Fibroblast of skin of right biceps (primary cell): Measurements from ENCODE around the gene ZNF827.
A peak's percentile ranks its signal among the peaks of the same experiment; 100 is the strongest.

ENCODE experiments used
- DNase-seq: peaks from one replicate; pipeline ENCODE4 v3.0.0-alpha.2; 2013

The ZNF827 gene

DNA sequence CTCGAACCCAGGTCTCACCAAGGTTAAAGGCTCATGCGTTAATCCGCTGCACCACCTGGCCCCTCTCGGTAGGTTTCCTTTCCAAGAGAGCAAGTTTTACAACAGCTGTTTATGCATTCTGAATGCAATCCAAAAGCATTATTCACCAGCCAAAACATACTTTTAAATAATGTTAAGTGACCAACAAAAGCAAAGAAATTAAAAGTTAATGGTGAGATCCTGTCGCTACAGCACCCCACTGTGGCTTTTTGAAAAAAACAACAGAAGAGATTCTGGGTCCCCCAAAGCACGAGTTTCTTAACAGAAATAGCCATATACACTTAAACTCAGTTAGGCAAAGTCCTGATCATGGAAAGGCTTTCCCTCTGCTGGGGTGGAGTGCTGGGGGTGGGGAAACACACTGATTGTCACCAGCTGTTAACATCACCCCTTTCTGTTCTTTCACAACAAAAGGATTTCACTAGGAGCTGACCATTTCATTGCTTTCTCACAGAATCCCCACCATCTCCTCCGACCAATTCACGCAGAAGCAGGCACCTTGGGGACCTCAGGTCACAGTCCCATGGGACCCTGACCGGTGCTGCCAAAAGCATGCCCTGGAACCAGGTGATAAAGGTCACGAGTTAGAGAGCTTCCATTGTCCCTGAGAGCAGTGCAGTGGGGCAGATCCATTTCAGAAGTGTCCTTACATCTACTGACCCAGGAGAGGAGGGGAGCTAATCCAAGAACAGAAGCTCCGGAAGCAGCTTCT lies 51.2 kb downstream of the ZNF827 start:
- peak; percentile 59 for DNase-seq

DNA sequence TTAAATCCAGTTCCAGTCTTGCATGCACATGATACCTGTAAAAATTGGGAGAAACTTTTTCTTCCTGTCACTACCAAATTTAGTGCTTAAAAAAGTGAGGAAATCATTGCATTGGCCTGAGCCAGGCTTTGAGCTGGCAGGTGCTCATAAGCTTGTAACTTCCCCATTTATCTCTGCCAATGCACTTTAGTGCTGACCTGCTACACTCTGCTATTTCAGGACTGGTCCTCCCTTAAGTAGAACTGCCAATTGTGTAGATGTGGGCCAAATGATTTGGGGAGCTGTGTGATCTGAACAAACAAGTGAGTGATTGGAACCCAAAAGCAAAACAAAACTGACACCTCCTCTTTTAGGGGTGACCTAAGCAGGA lies 51.8 kb downstream of the ZNF827 start:
- no peak for DNase-seq

DNA sequence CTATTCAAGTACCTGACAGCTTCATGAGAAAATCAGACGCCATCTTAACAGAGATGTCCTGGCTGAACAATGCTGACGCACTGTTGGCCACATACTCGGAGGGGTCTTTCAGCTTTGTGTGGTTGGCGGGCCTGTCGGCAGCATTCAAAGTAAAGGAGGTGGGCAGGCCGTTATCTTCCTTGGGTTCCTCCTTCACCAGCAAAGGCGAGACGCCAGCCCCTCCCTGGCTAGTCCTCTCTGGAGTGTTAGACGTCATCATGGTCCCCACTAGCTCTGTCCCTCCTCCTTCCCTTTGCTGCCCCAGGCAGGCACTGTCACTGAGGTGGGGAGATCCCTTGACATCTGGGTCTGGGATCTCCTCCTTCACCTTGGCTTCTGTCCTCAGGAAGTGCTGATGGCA lies 53.0 kb downstream of the ZNF827 start:
- no peak for DNase-seq

DNA sequence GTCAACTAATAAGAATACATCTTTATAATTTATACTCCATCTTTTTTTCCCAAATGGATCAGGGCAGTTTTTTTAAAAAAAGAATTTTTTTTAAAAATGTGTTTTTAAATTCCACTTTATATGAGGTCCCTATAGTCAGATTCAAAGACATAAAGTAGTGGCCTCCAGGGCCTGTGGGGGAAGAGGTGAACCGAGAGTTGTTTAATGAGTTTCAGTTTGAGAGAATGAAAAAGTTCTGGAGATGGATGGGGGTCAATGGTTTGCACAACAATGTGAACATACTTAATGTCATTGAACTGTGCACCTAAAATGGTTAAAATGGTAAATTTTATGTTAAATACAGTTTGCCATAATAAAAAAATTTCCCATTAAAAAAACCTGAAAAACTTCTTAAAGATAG lies 53.8 kb downstream of the ZNF827 start:
- DNase-seq = no peak

DNA sequence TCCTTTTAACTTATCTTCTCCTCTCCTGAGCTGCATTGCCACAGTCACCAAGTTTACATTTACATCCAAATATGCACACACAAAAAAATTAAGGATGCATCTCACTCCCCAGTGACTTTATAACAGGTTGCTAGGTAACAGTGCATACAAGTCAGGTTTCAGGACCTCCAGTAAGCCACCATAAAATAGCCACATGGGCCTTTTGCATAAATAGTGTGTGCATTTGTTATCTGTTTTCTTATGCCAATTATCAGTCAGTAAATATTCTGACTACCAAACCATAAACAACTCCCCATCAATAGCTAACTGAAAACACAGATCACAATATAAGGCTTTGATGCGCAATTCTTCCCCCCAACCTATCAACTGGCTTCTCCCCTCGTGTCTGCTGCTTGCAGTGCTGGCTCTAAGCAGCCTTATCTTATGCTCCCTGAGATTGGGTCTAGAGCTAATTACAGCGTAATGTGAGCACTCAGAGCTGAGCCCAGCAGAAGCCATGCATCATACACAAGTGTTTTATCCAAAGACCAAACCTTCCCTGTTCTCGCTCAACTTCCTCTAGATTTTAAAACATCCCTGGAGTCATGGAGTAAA lies 55.4 kb downstream of the ZNF827 start:
- DNase-seq = no peak

DNA sequence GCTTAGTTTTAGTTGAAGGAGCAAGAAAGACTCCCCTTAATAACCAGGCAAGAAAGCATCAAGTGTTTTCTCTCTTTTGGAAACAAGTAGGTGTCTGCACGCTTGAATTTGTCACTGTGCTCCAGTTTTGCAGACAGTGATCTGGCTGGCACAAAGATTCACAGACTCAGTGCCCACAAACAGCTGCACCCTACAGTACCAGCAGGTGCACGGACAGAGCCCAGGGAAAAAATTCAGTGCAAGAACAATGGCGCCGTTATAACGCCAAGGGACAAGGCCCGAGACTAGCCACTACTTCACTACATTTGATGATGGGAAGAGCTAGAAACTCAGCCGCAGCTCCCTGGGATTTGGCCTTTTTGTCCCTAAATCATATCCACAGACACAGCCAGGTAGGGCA lies 56.0 kb downstream of the ZNF827 start:
- DNase-seq = no peak

DNA sequence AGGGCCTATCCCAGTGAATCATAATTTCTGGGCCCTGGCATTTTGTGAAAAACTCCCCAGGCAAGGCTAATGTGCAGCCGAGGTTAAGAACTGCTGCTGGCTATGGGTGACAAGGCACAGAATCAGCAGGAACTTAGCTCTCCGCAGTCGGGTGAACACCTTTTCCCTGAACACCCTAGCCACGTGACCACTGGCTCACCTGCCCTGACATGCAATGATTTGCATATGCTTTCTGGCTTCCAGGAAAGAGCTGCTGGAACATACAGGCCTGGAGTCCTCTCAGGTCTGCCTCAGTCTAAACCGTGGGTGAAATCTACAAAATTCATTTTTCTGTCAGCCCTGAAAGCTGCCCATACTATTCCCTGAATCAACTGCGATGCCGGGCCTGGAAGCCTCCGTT lies 56.6 kb downstream of the ZNF827 start:
- no peak for DNase-seq

DNA sequence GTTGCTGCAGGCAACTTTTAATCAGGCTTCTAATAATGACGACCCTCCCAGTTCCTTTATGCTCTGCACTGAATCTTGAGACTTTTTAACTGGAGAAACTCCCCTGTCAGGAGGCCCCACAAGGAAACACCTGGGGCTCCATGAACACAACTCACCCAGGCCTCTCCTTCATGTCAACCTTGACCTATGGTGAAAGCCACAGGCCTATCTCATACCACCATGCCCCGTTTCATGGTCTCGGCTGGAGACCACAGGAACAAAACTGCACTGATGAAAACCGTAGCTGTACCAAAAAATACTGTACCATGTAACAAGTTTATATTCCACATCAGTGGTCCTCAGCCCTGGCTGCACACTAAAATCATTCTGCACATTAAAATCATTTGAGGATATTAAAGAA lies 57.0 kb downstream of the ZNF827 start:
- no peak for DNase-seq

DNA sequence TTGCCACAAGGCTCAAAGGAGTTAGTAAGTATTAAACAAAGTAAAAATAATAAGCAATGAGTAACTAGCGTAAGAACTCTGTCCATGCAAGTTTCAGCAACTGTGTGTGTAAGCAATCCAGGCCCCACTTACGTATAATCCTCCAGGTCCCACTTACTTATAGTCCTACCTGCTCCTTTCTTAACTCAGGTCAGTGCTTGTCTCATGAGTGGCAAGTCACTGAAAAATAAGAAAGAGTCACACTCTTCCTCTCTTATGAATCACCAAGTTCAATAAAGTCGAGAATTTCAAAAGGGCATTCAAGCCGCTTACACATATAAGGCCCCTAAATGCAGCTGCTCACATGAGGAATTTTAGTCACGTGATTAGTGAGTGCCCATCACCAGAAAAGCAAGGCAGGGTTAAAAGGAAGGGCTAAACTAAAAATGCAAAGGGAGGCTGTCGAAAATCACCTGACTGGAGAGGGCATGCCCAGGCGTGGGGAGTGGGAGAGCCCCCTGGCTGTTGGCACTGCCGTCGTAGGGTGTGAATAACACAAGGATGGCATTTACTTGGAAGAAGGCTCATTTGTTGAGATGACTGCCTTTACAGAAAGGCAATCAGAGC lies 58.2 kb downstream of the ZNF827 start:
- DNase-seq = no peak

DNA sequence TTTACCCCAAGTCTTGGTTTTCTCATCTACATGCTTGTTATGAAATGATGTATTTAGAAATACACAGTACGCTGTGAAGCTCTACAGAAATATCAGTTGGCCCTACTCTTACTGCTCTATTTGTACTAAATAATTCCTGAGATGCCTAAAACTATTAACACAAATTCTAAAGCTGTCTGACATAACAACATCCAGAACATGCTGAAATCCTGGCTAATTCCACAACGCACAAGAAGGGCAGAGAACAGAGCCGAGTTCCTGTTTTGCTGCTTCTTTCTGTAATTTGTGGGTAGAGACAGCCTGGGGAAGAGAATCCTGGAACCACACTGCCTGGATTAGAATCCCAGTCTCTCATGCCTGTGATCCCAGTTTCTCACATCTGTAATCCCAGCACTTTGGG lies 59.0 kb downstream of the ZNF827 start:
- no peak for DNase-seq

DNA sequence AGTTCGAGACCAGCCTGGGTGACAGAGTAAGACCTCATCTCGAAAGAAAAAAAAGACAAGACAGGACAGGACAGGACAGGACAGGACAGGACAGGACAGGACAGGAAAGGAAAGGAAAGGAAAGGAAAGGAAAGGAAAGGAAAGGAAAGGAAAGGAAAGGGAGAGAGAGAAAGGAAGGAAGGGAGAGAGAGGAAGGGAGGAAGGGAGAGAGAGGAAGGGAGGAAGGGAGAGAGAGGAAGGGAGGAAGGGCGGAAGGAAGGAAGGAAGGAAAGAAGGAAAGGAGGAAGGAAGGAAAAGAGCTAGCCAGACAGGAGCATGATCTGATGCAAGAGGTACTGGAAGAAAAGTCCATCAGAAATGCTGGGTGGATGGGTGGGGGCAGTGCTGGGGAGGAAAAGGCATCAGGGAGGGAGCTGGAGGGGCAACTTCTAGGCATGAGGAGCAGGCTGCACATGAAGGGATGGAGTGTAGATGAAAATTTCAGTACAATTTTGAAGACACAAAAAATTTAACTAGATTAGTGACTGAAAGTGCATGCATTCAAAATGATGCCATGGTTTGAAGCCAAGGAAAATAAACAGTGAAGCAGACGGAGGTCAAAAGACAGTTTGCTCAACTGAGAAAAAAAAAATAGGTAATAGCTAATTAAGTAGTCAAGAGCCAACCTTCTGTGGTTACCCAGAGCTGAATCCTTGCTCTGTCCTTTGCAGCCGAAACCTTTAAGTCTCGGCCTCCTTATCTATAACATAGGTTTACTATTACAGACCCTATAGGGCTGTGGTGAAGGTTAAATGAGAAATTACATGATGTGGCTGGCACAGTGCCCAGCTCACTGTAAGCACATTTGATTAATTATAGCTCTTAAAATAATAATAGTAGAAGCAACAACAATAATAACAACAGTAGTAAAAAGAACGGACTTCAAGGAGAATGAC lies 59.9 kb downstream of the ZNF827 start:
- DNase-seq = peak; percentile 44

DNA sequence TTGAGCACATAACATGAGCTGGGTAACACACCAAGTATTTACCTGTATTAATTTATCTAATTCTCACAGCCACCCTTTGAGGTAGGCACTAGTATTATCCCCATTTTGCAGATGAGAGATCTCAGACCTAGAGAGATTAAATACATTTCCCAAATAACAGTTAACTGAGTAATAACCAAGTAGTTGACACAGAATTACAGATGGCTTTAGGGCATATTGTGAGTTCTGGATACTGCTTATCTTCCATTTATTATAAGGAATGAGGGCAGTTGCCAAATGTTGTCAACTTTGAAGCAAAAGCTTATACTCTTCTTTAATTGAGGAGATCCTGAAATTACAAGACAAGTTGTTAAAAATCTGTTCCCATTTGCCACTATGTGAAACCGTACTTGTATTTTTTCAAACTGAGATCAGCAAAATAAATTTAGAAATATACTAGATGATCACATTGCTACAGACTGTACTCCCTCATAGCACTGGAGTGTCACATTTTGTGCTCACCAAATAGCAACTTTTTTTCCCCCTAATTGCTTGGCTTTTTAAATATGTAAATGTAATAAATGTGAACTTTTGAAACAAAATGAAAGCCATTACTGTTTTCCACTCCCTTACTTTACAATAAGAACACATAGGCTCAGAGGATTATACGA lies 62.0 kb downstream of the ZNF827 start:
- DNase-seq = no peak

DNA sequence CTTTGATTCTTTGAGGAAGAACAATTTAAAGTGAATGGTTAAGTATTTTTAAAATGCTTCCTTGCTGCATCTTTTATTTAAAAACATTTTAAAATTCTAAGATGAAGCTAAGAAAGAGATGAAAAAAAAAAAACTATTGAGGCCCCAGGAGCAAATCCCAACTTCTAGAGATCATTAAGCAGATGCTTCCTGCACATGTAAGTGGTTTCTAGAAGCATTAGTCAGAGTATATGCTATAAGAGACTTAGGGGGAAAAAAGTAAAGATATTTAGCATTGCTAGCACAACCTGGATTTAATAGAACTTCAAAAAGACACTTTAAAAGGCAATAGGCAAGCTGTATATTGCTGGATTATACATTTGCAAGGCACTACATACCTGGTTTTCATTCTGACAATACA lies 64.7 kb downstream of the ZNF827 start:
- DNase-seq = no peak

DNA sequence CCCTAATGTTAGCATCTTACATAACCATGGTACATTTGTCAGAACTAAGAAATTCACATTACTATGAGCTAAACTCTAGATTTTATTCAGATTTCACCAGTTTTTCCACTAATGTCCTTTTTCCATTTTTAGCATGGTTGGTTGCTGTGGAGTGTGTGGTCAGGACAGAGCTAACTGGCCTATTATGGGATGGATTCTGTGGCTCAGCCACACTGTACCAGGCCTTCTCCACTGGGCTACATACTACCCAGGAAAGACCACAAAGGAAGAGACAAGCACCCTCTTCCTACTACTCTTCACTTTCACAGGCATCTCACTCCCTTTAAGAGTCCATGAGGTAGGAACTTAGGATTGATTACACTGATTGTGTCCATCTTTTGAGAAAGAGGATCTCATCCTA lies 67.4 kb downstream of the ZNF827 start:
- DNase-seq = no peak

DNA sequence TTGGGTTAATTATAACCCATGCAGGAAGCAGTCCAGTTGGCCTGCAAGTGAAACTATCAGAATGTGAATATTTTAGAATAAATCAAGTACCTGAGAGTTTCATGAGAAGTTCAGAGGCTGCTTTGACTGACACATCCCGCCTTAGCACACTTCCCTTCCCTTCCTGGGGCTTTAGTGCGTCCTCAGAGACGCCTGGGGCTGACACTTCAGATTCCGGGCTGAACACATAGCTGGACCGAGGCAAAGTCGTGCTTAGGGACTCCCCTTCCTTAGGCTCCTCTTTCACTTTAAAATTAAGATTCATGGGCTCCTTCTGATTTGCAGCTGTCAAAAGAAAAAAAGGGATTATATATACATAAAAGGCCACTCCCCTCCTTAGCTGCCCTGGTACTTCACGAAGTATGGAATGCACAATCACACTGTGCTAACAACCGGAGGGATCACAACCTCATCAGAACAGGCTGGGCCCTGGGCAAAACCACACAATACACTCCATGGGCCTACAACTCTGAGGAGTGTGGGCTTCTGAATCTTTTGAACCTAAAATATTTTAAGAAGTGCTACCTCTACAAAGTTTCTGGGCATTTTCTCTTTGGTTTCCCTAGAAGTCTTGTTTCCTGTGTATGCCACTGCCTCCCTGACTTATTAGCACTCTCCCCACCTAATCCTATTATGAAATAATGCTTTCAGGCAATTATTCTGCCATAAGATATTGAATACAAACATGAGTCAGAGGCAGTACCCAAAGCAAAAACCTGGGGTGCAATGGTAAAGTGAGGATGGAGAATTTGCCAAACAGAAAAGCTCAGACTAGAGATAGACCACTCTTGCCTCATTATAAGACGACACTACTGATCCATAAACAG lies 68.2 kb downstream of the ZNF827 start:
- DNase-seq = no peak

DNA sequence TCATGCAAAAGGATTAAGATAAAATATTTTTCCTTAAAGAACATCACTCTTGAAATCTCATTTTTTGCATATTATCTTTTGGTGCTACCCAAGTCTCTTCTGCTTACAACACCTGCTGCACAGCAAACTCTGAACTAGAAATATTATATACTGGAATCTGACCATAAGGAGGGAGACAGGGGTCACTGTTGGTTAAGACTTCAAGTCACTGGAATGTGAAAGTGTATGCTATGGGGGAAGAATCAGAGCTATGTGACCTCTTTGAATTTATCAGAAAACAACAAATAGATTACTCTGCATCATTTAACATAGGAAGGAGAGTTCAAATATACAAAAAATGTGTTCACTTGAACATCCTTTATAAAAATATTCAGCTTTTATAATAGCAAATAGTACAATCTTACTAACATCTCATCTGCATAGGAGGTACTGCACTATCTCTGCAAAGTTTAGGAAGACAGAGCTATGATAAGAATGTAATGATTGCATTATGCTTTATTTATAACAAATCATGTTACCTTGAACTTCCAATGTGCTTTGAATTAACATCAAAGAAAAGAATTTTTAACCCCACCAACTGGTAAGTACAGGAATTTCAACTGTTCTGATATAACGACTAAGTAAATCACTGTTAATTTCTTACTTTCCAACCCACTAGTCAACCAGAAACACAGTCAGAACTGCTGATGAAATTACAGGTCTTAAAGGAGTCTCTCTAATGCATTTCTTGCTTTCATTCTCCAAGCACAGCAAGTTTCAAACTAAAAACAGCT lies 69.8 kb downstream of the ZNF827 start:
- peak; percentile 27 for DNase-seq

DNA sequence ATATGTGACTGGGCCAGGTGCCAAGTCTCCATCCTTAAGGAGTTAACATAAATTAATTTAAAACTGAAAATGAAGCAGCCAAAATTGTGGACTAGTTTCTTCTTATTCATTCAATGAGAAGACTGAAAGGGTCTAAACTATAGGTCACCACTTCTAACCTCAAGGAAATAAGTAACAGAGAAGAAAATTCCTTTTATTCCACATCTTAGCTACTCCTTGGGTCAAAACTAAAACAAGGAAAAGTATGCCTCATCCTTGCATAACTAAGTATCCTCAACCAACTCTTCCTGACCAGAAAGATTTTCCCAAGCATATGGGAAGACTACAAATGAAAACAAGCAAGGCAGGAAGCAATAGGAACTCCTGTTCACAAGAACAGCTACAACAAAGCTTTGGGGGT lies 71.2 kb downstream of the ZNF827 start:
- DNase-seq = no peak

DNA sequence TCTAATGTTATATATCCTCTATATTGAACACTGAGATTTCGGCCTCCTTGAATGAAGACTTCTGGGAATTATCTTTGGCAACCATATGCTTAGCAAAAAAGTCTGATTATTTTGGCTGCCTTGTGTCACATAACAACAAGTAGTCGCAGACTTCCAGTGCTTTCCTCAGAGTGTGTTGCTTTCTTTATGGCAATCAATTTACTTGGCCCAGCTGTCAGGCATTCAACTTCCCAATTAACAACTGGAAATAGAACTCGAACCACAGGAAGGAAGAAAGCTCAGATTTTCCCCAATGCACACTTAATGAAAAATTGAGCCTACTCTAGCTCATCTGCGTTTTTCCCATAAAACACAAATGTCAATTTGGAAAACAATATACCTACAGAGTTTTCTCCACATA lies 71.6 kb downstream of the ZNF827 start:
- no peak for DNase-seq

DNA sequence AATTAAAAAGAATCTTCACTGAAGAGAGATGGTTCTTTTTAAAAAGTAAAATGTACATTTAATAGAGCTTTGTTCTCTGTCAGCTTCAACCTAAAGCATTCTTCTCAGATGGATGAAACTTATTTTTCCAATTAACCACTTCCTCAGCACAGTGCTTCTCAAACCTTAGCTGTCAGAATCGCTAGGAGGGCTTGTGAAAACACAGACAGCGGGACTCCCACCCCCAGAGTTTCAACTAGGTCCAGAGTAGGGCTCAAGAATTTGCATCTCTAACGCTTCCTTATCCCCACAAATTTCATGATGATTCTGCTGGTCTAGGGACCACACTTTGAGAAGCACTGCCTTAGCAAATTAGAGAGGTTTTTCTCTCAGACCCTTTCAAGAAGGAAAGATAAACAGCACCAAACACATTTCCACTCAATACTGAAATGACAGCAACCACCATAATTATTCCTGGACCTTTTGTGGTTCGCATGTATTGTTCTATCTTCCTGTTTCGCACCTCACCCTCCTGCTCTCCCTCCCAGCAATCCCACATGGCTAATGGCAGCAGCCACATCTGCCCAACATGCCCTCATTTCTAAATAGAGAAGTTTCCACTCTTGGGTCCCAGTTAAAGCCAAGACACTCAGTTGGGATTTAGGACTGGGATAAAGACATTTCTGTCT lies 73.2 kb downstream of the ZNF827 start:
- DNase-seq = no peak

DNA sequence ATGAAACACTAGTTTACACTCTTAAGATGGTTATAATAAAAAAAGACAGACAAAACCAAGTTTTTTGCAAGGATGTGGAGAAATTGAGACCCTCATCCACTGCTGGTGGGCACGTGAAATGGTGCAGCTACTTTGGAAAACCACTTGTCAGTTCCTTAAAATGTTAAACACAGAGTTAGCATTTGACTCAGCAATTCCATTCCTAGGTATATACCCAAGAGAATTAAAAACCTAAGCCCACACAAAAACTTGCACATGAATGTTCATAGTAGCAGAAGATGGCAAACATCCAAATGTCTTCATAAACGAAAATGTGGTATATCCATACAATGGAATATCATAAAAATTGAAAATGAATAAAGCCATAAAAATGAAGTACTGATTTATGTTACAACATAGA lies 75.4 kb downstream of the ZNF827 start:
- no peak for DNase-seq
